ENCODE measurements around the gene SIRT7. TPM values are rescaled to one million over a fixed set of nuclear protein-coding genes. Genes with fewer than 3 reads are reported as not detected.

Gene SIRT7
- total and polyA plus RNA-seq, 11 donors = 3.6 to 13.2 (median 6.8) TPM

DNA sequence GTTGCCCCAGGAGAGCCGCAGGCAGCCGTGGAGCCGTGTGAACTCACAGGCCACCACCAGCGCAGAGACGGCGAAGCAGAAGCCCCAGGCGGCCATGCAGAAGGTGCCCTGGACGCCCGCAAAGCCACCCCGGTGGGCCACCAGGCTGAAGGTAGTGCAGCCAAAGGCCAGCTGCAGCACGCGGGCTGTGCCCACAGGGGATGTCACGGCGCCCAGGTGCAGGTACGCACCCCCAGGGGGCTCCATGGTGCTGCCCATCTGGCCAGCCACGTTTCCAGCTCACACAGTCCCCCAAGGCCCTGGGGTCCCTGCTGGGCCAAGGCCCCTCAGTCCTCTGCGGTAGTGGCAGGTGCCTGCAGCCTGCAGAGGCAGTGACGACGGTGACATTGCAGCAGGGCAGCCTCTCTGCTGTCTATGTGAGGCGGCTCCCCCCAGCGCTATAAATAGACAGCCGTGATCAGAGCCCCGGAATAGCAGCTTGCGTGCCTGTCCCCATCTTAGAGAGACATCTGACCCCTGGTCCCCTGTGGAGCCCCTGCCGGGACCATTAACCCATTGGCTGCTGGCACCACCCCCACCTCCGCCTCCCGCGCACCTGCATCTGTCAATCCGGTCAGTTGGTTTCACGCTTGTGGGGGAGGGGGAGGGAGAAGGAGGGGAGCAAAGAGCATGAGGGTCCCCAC is 23.6 kb upstream of the SIRT7 start:
- H3K27me3 ChIP-seq = peaks cover 0 to 11% (median 0%) of the 10 kb centered on the region in 9 donors
- 30 to 34% (median 32%) methylated on average over 28 to 30 of the region's 30 CpGs for WGBS, 4 donors
- TF ChIP-seq POLR2A (IDR thresholded peaks at IDR 0.05) = no peak
- TF ChIP-seq, protein P1, sequence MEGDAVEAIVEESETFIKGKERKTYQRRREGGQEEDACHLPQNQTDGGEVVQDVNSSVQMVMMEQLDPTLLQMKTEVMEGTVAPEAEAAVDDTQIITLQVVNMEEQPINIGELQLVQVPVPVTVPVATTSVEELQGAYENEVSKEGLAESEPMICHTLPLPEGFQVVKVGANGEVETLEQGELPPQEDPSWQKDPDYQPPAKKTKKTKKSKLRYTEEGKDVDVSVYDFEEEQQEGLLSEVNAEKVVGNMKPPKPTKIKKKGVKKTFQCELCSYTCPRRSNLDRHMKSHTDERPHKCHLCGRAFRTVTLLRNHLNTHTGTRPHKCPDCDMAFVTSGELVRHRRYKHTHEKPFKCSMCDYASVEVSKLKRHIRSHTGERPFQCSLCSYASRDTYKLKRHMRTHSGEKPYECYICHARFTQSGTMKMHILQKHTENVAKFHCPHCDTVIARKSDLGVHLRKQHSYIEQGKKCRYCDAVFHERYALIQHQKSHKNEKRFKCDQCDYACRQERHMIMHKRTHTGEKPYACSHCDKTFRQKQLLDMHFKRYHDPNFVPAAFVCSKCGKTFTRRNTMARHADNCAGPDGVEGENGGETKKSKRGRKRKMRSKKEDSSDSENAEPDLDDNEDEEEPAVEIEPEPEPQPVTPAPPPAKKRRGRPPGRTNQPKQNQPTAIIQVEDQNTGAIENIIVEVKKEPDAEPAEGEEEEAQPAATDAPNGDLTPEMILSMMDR (IDR thresholded peaks at IDR 0.05) = no peak

DNA sequence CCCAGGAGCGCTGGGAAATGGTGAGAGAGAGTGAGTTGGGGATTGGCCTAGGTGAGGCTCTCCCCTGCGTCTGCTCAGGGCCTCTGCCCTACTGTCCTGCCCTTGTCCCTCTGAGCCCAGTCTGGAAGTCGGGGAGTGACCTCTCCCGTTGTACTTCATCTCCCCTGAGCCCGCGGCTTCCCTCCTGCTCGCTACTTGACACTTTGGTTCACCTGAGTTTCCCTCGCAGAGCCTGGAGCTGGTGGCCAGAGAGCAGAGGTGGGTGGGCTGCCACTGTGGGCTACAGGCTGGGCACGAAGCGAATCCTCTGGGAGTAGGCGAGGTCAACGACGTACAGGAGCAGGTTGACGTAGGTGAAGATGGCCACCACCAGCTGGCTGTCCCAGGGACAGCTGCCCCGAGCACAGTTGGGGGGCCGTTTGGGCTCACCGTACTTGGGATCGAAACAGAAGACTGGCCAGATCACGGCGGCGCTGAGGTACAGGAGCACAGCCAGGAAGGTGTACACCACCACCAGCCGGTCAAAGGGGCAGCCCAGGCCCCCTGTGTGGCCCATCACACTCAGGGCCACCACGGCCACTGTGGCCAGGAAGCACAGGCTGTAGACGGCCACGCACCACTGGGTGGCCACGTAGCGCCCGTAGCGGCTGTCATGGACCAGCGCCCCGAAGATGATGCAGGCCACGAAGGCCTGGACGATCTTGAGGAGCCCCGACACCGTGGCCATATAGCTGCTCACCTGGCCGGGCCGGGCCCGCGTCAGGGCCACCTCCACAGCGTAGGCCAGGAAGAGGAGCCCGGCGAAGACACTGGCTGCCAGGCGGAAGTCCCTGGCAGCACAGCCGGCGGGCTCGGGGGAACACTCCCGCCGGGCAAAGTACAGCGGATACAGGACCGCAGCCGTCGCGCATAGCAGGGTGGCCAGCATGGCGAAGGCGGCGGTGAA is 22.8 kb upstream of the SIRT7 start:
- intact Hi-C loops (cut with DNase I) = no loop called here
- H3K27ac ChIP-seq = peak overlapping the region in 11 of 12 donors; percentile 27 to 92 (median 77)
- H3K27me3 ChIP-seq = peaks cover 0 to 11% (median 0%) of the 10 kb centered on the region in 9 donors
- peak overlapping the region in 5 of 12 donors; percentile 10 to 55 (median 28) for H3K4me3 ChIP-seq
- ATAC-seq (peak in 1 of 4 donors; percentile 1), DNase-seq (peak in 2 of 5 donors; percentile 5 to 27)
- TF ChIP-seq POLR2A (IDR thresholded peaks at IDR 0.05) = no peak
- TF ChIP-seq, protein P1 (IDR thresholded peaks at IDR 0.05) = no peak
- peaks cover 0 to 50% (median 27%) of the 10 kb centered on the region in 12 donors for H3K4me1 ChIP-seq
- H3K36me3 ChIP-seq = no peaks in the 10 kb centered on the region
- 85 to 90% (median 87%) methylated on average over 41 to 56 of the region's 56 CpGs for WGBS, 4 donors
- no peaks in the 10 kb centered on the region for H3K9me3 ChIP-seq

More for the DNA sequence above, 23.6 kb upstream of the SIRT7 start:
- H3K27ac ChIP-seq = peak overlapping the region in 11 of 12 donors; percentile 12 to 92 (median 77)
- H3K4me3 ChIP-seq = peak overlapping the region in 11 of 12 donors; percentile 27 to 60 (median 47)
- peak in 4 of 5 donors; percentile 72 to 85 (median 76) for DNase-seq
- H3K9me3 ChIP-seq = no peaks in the 10 kb centered on the region
- ATAC-seq = peak; percentile 74 to 89 (median 80)
- intact Hi-C loops (cut with DNase I) = no loop called here
- H3K4me1 ChIP-seq = peaks cover 0 to 47% (median 26%) of the 10 kb centered on the region in 12 donors
- H3K36me3 ChIP-seq = no peaks in the 10 kb centered on the region

DNA sequence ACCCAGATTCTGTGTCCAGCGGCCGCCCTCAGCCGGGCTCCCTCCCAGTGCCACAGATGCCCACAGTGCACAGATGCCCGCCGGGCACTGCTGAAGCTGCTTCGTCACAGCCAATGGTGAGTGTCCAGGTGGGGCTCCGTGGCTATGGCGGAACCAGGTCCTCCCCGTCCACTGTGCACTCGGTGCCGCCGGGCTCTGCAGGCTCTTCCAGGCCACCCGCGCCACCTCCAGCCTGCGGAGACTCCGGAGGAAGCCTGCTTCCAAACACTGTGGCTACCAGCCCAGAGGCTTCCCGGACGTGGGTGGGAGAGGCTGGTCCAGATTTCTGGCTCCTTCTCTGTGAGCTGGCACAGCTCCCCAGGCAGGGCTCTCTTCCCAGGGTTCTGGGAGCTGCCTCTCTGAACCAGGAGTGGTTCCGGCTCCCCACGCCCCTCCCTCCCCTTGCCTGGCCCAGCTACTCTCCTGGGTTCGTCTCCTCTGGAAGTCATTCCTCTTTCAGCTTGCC is 22.0 kb upstream of the SIRT7 start:
- ATAC-seq (peak; percentile 9 to 55 (median 28)), DNase-seq (peak; percentile 67 to 86 (median 74))
- peak overlapping the region in 10 of 12 donors; percentile 27 to 92 (median 77) for H3K27ac ChIP-seq
- peaks cover 0 to 50% (median 27%) of the 10 kb centered on the region in 12 donors for H3K4me1 ChIP-seq
- H3K4me3 ChIP-seq = peak overlapping the region in 6 of 12 donors; percentile 6 to 28 (median 17)
- WGBS, 4 donors = 37 to 52% (median 44%) methylated on average over 7 to 21 of the region's 21 CpGs
- intact Hi-C loops (cut with DNase I) = no loop called here
- H3K36me3 ChIP-seq = no peaks in the 10 kb centered on the region
- H3K27me3 ChIP-seq = peaks cover 0 to 10% (median 0%) of the 10 kb centered on the region in 9 donors
- H3K9me3 ChIP-seq = no peaks in the 10 kb centered on the region
- TF ChIP-seq, protein P1 (IDR thresholded peaks at IDR 0.05) = no peak
- TF ChIP-seq POLR2A (IDR thresholded peaks at IDR 0.05) = no peak

Measured in heart left ventricle (tissue), 16 donors.